Stimulated activated naive CD4-positive, alpha-beta T cell treated with Interleukin-2 at 50 U/mL for 16 hours (primary cell): ENCODE measurements around the gene PIK3AP1.

ENCODE experiments used
- DNase-seq: peaks from one replicate; lab custom pipeline; 2025; lab: John Stamatoyannopoulos, UW

Gene PIK3AP1

GRCh38 chr10:96671211-96671890 lies 49.0 kb downstream of the PIK3AP1 start:
- DNase-seq: no peak

GRCh38 chr10:96670786-96671185 lies 49.5 kb downstream of the PIK3AP1 start:
- DNase-seq: no peak

GRCh38 chr10:96667401-96667800 lies 52.9 kb downstream of the PIK3AP1 start:
- no peak for DNase-seq

- DNase-seq: no peak
Measured at GRCh38 chr10:96666741-96667140, 53.6 kb downstream of the PIK3AP1 start.

GRCh38 chr10:96665306-96665705 lies 55.0 kb downstream of the PIK3AP1 start:
- no peak for DNase-seq

GRCh38 chr10:96664563-96664962 lies 55.8 kb downstream of the PIK3AP1 start:
- no peak for DNase-seq

- no peak for DNase-seq
Measured at GRCh38 chr10:96663797-96664196, 56.5 kb downstream of the PIK3AP1 start.

GRCh38 chr10:96661632-96662031 lies 58.7 kb downstream of the PIK3AP1 start:
- no peak for DNase-seq

GRCh38 chr10:96660297-96660696 lies 60.0 kb downstream of the PIK3AP1 start:
- no peak for DNase-seq

GRCh38 chr10:96658844-96659243 lies 61.5 kb downstream of the PIK3AP1 start:
- no peak for DNase-seq

GRCh38 chr10:96657385-96657784 lies 62.9 kb downstream of the PIK3AP1 start:
- DNase-seq: no peak

- no peak for DNase-seq
Measured at GRCh38 chr10:96656839-96657238, 63.5 kb downstream of the PIK3AP1 start.

GRCh38 chr10:96656198-96656577 lies 64.1 kb downstream of the PIK3AP1 start:
- no peak for DNase-seq

GRCh38 chr10:96655461-96656197 lies 64.7 kb downstream of the PIK3AP1 start:
- no peak for DNase-seq

- DNase-seq: no peak
Measured at GRCh38 chr10:96651998-96652431, 68.3 kb downstream of the PIK3AP1 start.

GRCh38 chr10:96650958-96651357 lies 69.4 kb downstream of the PIK3AP1 start:
- DNase-seq: no peak

- no peak for DNase-seq
Measured at GRCh38 chr10:96648297-96648696, 72.0 kb downstream of the PIK3AP1 start.

GRCh38 chr10:96647466-96647865 lies 72.8 kb downstream of the PIK3AP1 start:
- no peak for DNase-seq

GRCh38 chr10:96646751-96647166 lies 73.6 kb downstream of the PIK3AP1 start:
- DNase-seq: no peak

- DNase-seq: no peak
Measured at GRCh38 chr10:96646301-96646700, 74.0 kb downstream of the PIK3AP1 start.

GRCh38 chr10:96645191-96645721 lies 75.1 kb downstream of the PIK3AP1 start:
- DNase-seq: no peak

- no peak for DNase-seq
Measured at GRCh38 chr10:96643920-96644319, 76.4 kb downstream of the PIK3AP1 start.

- DNase-seq: no peak
Measured at GRCh38 chr10:96642973-96643372, 77.3 kb downstream of the PIK3AP1 start.
